HepG2 (cell line): ENCODE measurements around the gene MON1A. TPM values are rescaled to one million over a fixed set of nuclear protein-coding genes. Genes with fewer than 3 reads are reported as not detected.

Source experiments
- ATAC-seq: fragments of 200-7000 bp; cut with Tn5 transposase; 3 replicates; pipeline ENCODE4 v1.9.1; 2020; ENCODE audit warnings: mild to moderate bottlenecking, moderate library complexity
- BruUV-seq: library from RNA; stranded (reverse); fragments of 400-500 nt; replicated peaks from 2 replicates; lab custom pipeline; 2021; lab: Mats Ljungman, UMichigan
- CTCF ChIA-PET: fragments of 300-600 bp; formaldehyde crosslinking; extraction: SDS; loops from one replicate; lab custom pipeline; 2021; ENCODE audit warnings: low total read pairs, inconsistent platforms, low intra/inter-chr PET ratio; lab: Yijun Ruan, JAX
- POLR2A ChIA-PET: fragments of 350-600 bp; sonication (Branson Sonifier 250); formaldehyde crosslinking; loops from one replicate; lab custom pipeline; 2020; ENCODE audit warnings: antibody characterized with exemption, inconsistent platforms; lab: Yijun Ruan, JAX
- DNase-seq: peaks from one replicate; pipeline ENCODE4 v3.0.0-alpha.2; 2015; ENCODE audit warnings: low spot score
- FAIRE-seq: peaks from 3 replicates; lab custom pipeline; 2011; peaks lifted over from hg19 to GRCh38; lab: Jason Lieb, UNC
- H2AFZ ChIP-seq: one replicate; pipeline ENCODE4 v1.6.1; 2011; ENCODE audit warnings: low read length, inconsistent platforms
- H3K27ac ChIP-seq: fragments of 300-600 bp; 3 replicates; pipeline ENCODE4 v1.8.0; 2011; ENCODE audit warnings: mixed run types, mild to moderate bottlenecking, mixed read lengths, low read length, inconsistent platforms; ENCODE audit not compliant: insufficient read depth; ENCODE audit errors: extremely low read length
- H3K27me3 ChIP-seq, 2 experiments: fragments of 200-600 bp in 1 of 2; 2 replicates in 1 of 2; 3 replicates in 1 of 2; pipeline versions ENCODE4 v1.6.0 to v1.8.0; 2011; ENCODE audit warnings: low read length in 2 of 2, mild to moderate bottlenecking in 2 of 2, moderate library complexity in 2 of 2, inconsistent platforms in 1 of 2; ENCODE audit not compliant: insufficient read depth in 2 of 2, control insufficient read depth in 1 of 2
- H3K36me3 ChIP-seq, 2 experiments: fragments of 200-600 bp in 1 of 2; replicated peaks in 1 of 2; 2 replicates in 1 of 2; 3 replicates in 1 of 2; pipeline versions ENCODE4 v1.5.1 to v1.8.0; 2011; ENCODE audit warnings: low read length in 2 of 2, inconsistent platforms in 1 of 2; ENCODE audit not compliant: insufficient read depth in 2 of 2, control insufficient read depth in 1 of 2
- H3K4me1 ChIP-seq: 2 replicates; pipeline ENCODE4 v1.5.1; 2012; ENCODE audit warnings: low read length, inconsistent platforms; ENCODE audit not compliant: insufficient read depth
- H3K4me2 ChIP-seq: 2 replicates; pipeline ENCODE4 v1.6.0; 2011; ENCODE audit warnings: low read depth, low read length, inconsistent platforms
- H3K4me3 ChIP-seq, 3 experiments: fragments of 200-600 bp in 1 of 3; sonication (generic), shearing (Covaris generic) in 1 of 3; replicated peaks in 1 of 3; 2 replicates each; pipeline ENCODE4 v1.5.1; 2011 to 2016; ENCODE audit warnings: low read length in 3 of 3, inconsistent platforms in 2 of 3, low read depth in 2 of 3, mild to moderate bottlenecking in 2 of 3, control low read depth in 1 of 3, mixed read lengths in 1 of 3; ENCODE audit not compliant: insufficient read depth in 1 of 3
- H3K79me2 ChIP-seq: one replicate; pipeline ENCODE4 v1.6.1; 2011; ENCODE audit warnings: low read length, inconsistent platforms; ENCODE audit not compliant: insufficient read depth
- H3K9ac ChIP-seq: 2 replicates; pipeline ENCODE4 v1.6.0; 2011; ENCODE audit warnings: mild to moderate bottlenecking, low read depth, low read length, inconsistent platforms; ENCODE audit not compliant: insufficient read depth
- H3K9me3 ChIP-seq: 2 replicates; pipeline ENCODE4 v1.5.1; 2012; ENCODE audit warnings: mild to moderate bottlenecking, low read length
- H4K20me1 ChIP-seq: 2 replicates; pipeline ENCODE4 v1.6.0; 2011; ENCODE audit warnings: inconsistent platforms, mild to moderate bottlenecking, low read length, moderate library complexity; ENCODE audit not compliant: insufficient read depth
- AKNA ChIP-seq: sonication (generic); formaldehyde crosslinking; IDR thresholded peaks from 2 replicates; pipeline ENCODE4 v1.4.0; 2020; ENCODE audit warnings: missing genetic modification reagents, borderline replicate concordance
- ATF4 ChIP-seq, 2 experiments: fragments of 450-650 bp in 1 of 2; sonication (generic) in 1 of 2; formaldehyde crosslinking; IDR thresholded peaks; 2 replicates each; pipeline versions ENCODE4 v1.5.0 to v1.8.0; 2020 to 2022; ENCODE audit warnings: mild to moderate bottlenecking in 1 of 2, missing genetic modification reagents in 1 of 2
- HNRNPLL ChIP-seq: fragments of 200-400 bp; formaldehyde crosslinking; IDR thresholded peaks from 2 replicates; pipeline ENCODE4 v1.6.1; 2017; ENCODE audit warnings: mild to moderate bottlenecking, low read depth, low read length; ENCODE audit not compliant: poor library complexity, severe bottlenecking
- ZNF674 ChIP-seq: sonication (generic); formaldehyde crosslinking; IDR thresholded peaks from 2 replicates; pipeline ENCODE4 v1.5.0; 2020; ENCODE audit warnings: low read depth, mild to moderate bottlenecking, missing genetic modification reagents
- WGBS: methylation state at CpG from one replicate; pipeline ENCODE4 v1.1.6; 2017; ENCODE audit warnings: low lambda C conversion rate; 5-methylcytosine and 5-hydroxymethylcytosine counted together
- in situ Hi-C: cut with HindIII; loops from 2 replicates; pipeline ENCODE4 v1.10.0; 2017; ENCODE audit warnings: low pct_unique_long_range_greater_than_20kb; ENCODE audit not compliant: extremely low pct_ligation_motif_present
- intact Hi-C: fragments of 100-400 bp; cut with micrococcal nuclease; formaldehyde crosslinking; loops from one replicate; pipeline ENCODE4 v1.10.0; 2022; ENCODE audit not compliant: unreplicated experiment
- polyA plus RNA-seq, 8 experiments: library from polyadenylated mRNA; depleted of rRNA in 3 of 8; stranded (reverse) in 7 of 8; unstranded in 1 of 8; fragments of >200 nt; fragmentation: Illumina TruSeq in 4 of 8; extraction: Trizol in 4 of 8; gene quantifications; 2 replicates each; pipeline versions ENCODE4 v1.2.1 to v1.2.3, GENCODE V29; 2011 to 2016; ENCODE audit warnings: low read depth in 4 of 8, missing spikeins in 1 of 8, mixed read lengths in 1 of 8; ENCODE audit not compliant: insufficient read depth in 1 of 8
- total RNA-seq, 5 experiments: library from RNA; depleted of rRNA; stranded (reverse); fragments of >200 nt; fragmentation: Illumina TruSeq; extraction: Trizol; gene quantifications; 2 replicates each; pipeline ENCODE4 v1.2.3, GENCODE V29; 2016; ENCODE audit warnings: low read depth in 1 of 5

MON1A gene
- total and polyA plus RNA-seq, 2 of the 13 experiments (the other 11 are each of a cell fraction or from before 2014, with no cell fraction given), result 4.6 to 9.0 TPM

- WGBS, result 96% methylated on average over 26 of the region's 48 CpGs
- FAIRE-seq, result no peak
- intact Hi-C loops, result no loop called here
- ChIA-PET CTCF (no interaction called here), POLR2A (no interaction called here)
- H3K27me3 ChIP-seq, result no peaks in the 10 kb centered on the region
- H3K36me3 ChIP-seq, result no peaks in the 10 kb centered on the region; a peak in 2 of 5 replicates
- in situ Hi-C loops, result no loop called here
- H3K79me2 ChIP-seq, result no peaks in the 10 kb centered on the region
- no peak overlapping the region for H3K4me2 ChIP-seq
- H4K20me1 ChIP-seq, result no peaks in the 10 kb centered on the region
- H3K27ac ChIP-seq, result no peak overlapping the region
- TF ChIP-seq ATF4 (CRISPR knock-in tag; IDR thresholded peaks at IDR 0.05) (no peak), ZNF674 (no peak)
- TF ChIP-seq, all 625 proteins: peak for 0
- no peak for ATAC-seq
- Histone ChIP-seq H3K9me3 (no peaks in the 10 kb centered on the region), H2AFZ (no peak overlapping the region), H3K4me1 (peaks cover 7% of the 10 kb centered on the region), H3K4me3 (no peak overlapping the region), H3K9ac (no peak overlapping the region)
- DNase-seq, result no peak
- BruUV-seq, result no TSS peak
Measured at GRCh38 chr3:49910409-49911123, 19.0 kb downstream of the MON1A start.

GRCh38 chr3:49908373-49909199, 21.0 kb downstream of the MON1A start:
- DNase-seq (no peak), FAIRE-seq (no peak), ATAC-seq (no peak)
- in situ Hi-C loops, result loop anchor here (5.0 to 10.0 kb wide), 3 partner anchors 66 to 206 kb away; partner anchors contain the start of gene INKA1
- H3K9me3 ChIP-seq, result no peaks in the 10 kb centered on the region
- ChIA-PET CTCF (no interaction called here), POLR2A (no interaction called here)
- H3K4me1 ChIP-seq, result peaks cover 18% of the 10 kb centered on the region
- TF ChIP-seq AKNA, result no peak
- no peak for TF ChIP-seq HNRNPLL
- H3K9ac ChIP-seq, result no peak overlapping the region
- no peak overlapping the region for H3K27ac ChIP-seq
- no peaks in the 10 kb centered on the region; a peak in 2 of 5 replicates for H3K36me3 ChIP-seq
- WGBS, result 90% methylated on average over 14 of the region's 14 CpGs
- no peaks in the 10 kb centered on the region for H3K79me2 ChIP-seq
- no peak overlapping the region for H3K4me3 ChIP-seq
- no peaks in the 10 kb centered on the region for H3K27me3 ChIP-seq
- no peak overlapping the region for H3K4me2 ChIP-seq
- BruUV-seq, result no TSS peak
- no peak overlapping the region for H2AFZ ChIP-seq
- intact Hi-C loops, result no loop called here
- no peaks in the 10 kb centered on the region for H4K20me1 ChIP-seq
